NT2/D1 (cell line): Measurements from ENCODE around the gene RALGPS2.

Source experiments
- DNase-seq: peaks from one replicate; pipeline ENCODE4 v3.0.0-alpha.2; 2011; ENCODE audit warnings: low read depth, low spot score
- H3K27me3 ChIP-seq: 2 replicates; pipeline ENCODE4 v1.6.0; 2011; ENCODE audit warnings: mild to moderate bottlenecking; ENCODE audit not compliant: insufficient read length, insufficient read depth
- H3K36me3 ChIP-seq: 2 replicates; pipeline ENCODE4 v1.6.1; 2011; ENCODE audit warnings: mild to moderate bottlenecking, low read length, mixed read lengths; ENCODE audit not compliant: insufficient read depth, insufficient read length
- H3K4me1 ChIP-seq: 2 replicates; pipeline ENCODE4 v1.5.1; 2011; ENCODE audit not compliant: insufficient read depth, insufficient read length
- H3K4me3 ChIP-seq: 2 replicates; pipeline ENCODE4 v1.5.1; 2011; ENCODE audit warnings: low read depth; ENCODE audit not compliant: insufficient read length
- H3K9ac ChIP-seq: 2 replicates; pipeline ENCODE4 v1.6.0; 2011; ENCODE audit warnings: low read depth; ENCODE audit not compliant: insufficient read length
- H3K9me3 ChIP-seq: 2 replicates; pipeline ENCODE4 v1.5.1; 2011; ENCODE audit warnings: mild to moderate bottlenecking, low read length; ENCODE audit not compliant: insufficient read depth
- SUZ12 ChIP-seq: IDR thresholded peaks from 2 replicates; pipeline ENCODE4 v1.6.1; 2011; ENCODE audit not compliant: insufficient read length, insufficient read depth; ENCODE audit errors: extremely low read depth
- YY1 ChIP-seq: IDR thresholded peaks from 2 replicates; pipeline ENCODE4 v1.6.1; 2011; ENCODE audit not compliant: insufficient read length, insufficient read depth
- ZNF274 ChIP-seq: IDR thresholded peaks from 2 replicates; pipeline ENCODE4 v1.6.1; 2011; ENCODE audit warnings: mild to moderate bottlenecking, low read depth, low read length

Gene RALGPS2

GRCh38 chr1:178694923-178695525 lies 30.0 kb upstream of the RALGPS2 start:
- Histone ChIP-seq H3K27me3 (no peaks in the 10 kb centered on the region), H3K36me3 (no peaks in the 10 kb centered on the region), H3K4me1 (no peaks in the 10 kb centered on the region), H3K9ac (no peak overlapping the region), H3K9me3 (no peaks in the 10 kb centered on the region), H3K4me3 (no peak overlapping the region)
- no peak for DNase-seq
- TF ChIP-seq YY1, result no peak
- no peak for TF ChIP-seq SUZ12
- no peak for TF ChIP-seq ZNF274

GRCh38 chr1:178702146-178702545 lies 22.9 kb upstream of the RALGPS2 start:
- TF ChIP-seq YY1 (no peak), SUZ12 (no peak), ZNF274 (no peak)
- Histone ChIP-seq H3K9ac (no peak overlapping the region), H3K9me3 (no peaks in the 10 kb centered on the region), H3K4me3 (no peak overlapping the region), H3K27me3 (no peaks in the 10 kb centered on the region), H3K4me1 (no peaks in the 10 kb centered on the region), H3K36me3 (no peaks in the 10 kb centered on the region)
- DNase-seq, result no peak

- no peaks in the 10 kb centered on the region for H3K36me3 ChIP-seq
- no peaks in the 10 kb centered on the region for H3K4me1 ChIP-seq
- no peaks in the 10 kb centered on the region for H3K27me3 ChIP-seq
- TF ChIP-seq SUZ12, result no peak
- TF ChIP-seq YY1, result no peak
- no peak overlapping the region for H3K4me3 ChIP-seq
- no peaks in the 10 kb centered on the region for H3K9me3 ChIP-seq
- no peak for DNase-seq
- no peak overlapping the region for H3K9ac ChIP-seq
Observed at GRCh38 chr1:178704833-178705232, 20.2 kb upstream of the RALGPS2 start.

GRCh38 chr1:178706432-178706831 lies 18.6 kb upstream of the RALGPS2 start:
- H3K9ac ChIP-seq, result no peak overlapping the region

DNA sequence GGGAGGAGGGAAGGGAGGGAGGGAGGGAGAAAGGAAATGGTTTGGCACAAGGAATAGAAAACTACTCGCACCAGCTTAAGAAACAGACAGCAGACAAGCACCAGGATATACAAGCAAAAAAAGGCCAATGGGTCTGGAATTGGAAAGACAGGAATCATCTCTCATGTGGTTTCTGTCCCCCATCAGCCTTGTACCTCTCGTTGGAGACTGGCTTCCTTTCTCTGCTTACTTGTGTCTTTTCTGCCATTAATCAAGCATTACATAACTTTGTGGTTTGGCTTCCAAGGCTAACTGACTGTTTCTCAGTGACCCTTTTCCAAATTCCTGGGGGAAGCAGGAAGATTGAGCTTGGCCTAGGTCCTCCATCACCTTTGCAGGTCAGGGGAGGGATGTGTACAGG lies 11.8 kb upstream of the RALGPS2 start:
- H3K36me3 ChIP-seq, result no peaks in the 10 kb centered on the region
- DNase-seq, result no peak
- H3K4me1 ChIP-seq, result no peaks in the 10 kb centered on the region
- no peaks in the 10 kb centered on the region for H3K9me3 ChIP-seq
- H3K9ac ChIP-seq, result no peak overlapping the region
- H3K4me3 ChIP-seq, result no peak overlapping the region
- H3K27me3 ChIP-seq, result no peaks in the 10 kb centered on the region
- TF ChIP-seq YY1, result no peak
- no peak for TF ChIP-seq ZNF274
- no peak for TF ChIP-seq SUZ12

More at GRCh38 chr1:178706432-178706831, 18.6 kb upstream of the RALGPS2 start:
- Histone ChIP-seq H3K4me1 (no peaks in the 10 kb centered on the region), H3K4me3 (no peak overlapping the region), H3K27me3 (no peaks in the 10 kb centered on the region), H3K9me3 (no peaks in the 10 kb centered on the region), H3K36me3 (no peaks in the 10 kb centered on the region)
- no peak for DNase-seq
- TF ChIP-seq ZNF274, result no peak
- TF ChIP-seq SUZ12, result no peak
- no peak for TF ChIP-seq YY1

- DNase-seq, result no peak
- H3K9me3 ChIP-seq, result no peaks in the 10 kb centered on the region
- TF ChIP-seq YY1, result no peak
- no peak for TF ChIP-seq ZNF274
- no peak for TF ChIP-seq SUZ12
- H3K9ac ChIP-seq, result no peak overlapping the region
- H3K36me3 ChIP-seq, result no peaks in the 10 kb centered on the region
- no peaks in the 10 kb centered on the region for H3K27me3 ChIP-seq
- H3K4me3 ChIP-seq, result no peak overlapping the region
- no peaks in the 10 kb centered on the region for H3K4me1 ChIP-seq
Observed at GRCh38 chr1:178714453-178714852, 10.6 kb upstream of the RALGPS2 start.

DNA sequence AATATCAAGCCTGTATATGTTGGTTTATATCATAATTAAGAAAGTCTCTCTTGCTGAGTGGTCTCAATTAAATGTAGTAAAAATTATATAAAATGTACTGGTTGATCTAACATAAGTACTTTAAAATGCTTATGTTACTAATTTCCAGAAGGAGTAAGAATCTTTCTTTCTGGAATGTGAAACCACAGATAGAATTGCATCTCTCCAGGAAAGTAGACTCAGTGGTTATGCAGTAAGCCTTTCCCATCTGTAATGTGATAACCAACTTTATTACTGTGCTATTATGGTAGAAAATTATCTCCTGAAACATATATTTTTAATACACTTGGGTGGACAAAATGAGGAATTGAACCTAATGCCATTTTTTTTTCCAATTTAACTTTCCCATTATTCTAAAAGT lies 8.9 kb upstream of the RALGPS2 start:
- H3K4me3 ChIP-seq, result no peak overlapping the region
- DNase-seq, result no peak
- H3K27me3 ChIP-seq, result no peaks in the 10 kb centered on the region
- no peaks in the 10 kb centered on the region for H3K36me3 ChIP-seq
- TF ChIP-seq ZNF274 (no peak), SUZ12 (no peak), YY1 (no peak)
- H3K9me3 ChIP-seq, result no peaks in the 10 kb centered on the region
- no peak overlapping the region for H3K9ac ChIP-seq
- H3K4me1 ChIP-seq, result no peaks in the 10 kb centered on the region

DNA sequence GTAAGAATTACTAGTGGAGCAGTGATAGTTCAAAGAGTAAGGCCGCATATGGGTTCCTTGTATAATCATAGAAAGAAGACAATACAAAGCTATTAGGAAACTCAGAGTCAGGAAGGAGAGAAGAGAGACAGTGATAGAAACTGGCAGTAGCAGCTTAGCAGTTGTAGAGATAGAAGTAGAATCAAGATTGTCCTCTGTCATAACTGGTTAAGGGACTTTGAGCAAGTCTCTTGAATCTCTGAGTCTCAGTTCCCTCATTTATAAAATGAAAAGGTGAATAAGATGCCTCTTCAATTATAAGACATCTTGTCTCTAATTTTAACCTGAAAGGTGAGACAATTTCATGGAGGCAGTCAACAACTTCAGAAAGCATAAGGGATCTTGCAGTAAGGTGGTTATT lies 6.5 kb upstream of the RALGPS2 start:
- H3K4me3 ChIP-seq, result no peak overlapping the region
- H3K36me3 ChIP-seq, result no peaks in the 10 kb centered on the region
- TF ChIP-seq YY1 (no peak), ZNF274 (no peak), SUZ12 (no peak)
- H3K9ac ChIP-seq, result no peak overlapping the region
- H3K4me1 ChIP-seq, result no peaks in the 10 kb centered on the region
- H3K27me3 ChIP-seq, result no peaks in the 10 kb centered on the region
- DNase-seq, result no peak
- H3K9me3 ChIP-seq, result no peaks in the 10 kb centered on the region
